Prostate gland (tissue), 2 donors: ENCODE measurements around the gene AMPH. TPM values are rescaled to one million over a fixed set of nuclear protein-coding genes. Genes with fewer than 3 reads are reported as not detected.

Experiments used
- DNase-seq: peaks from one replicate; pipeline ENCODE4 v3.0.0-alpha.2; 2019; ENCODE audit warnings: low spot score
- H3K27ac ChIP-seq, 2 donors: fragments of 200-600 bp; sonication (generic); 2 replicates each; pipeline ENCODE4 v1.5.1; 2017 to 2019
- H3K27me3 ChIP-seq: fragments of 200-600 bp; sonication (generic); replicated peaks from 2 replicates; pipeline ENCODE4 v1.5.1; 2019; ENCODE audit not compliant: insufficient read depth
- H3K36me3 ChIP-seq, 2 donors: fragments of 200-600 bp; sonication (generic); 1 replicate in 1 of 2; 2 replicates in 1 of 2; pipeline versions ENCODE4 v1.5.1 to v1.8.1; 2017 to 2019
- H3K4me1 ChIP-seq: fragments of 200-600 bp; sonication (generic); replicated peaks from 2 replicates; pipeline ENCODE4 v1.5.1; 2019
- H3K4me3 ChIP-seq, 2 donors: fragments of 200-600 bp; sonication (generic); 2 replicates each; pipeline ENCODE4 v1.5.1; 2017 to 2019
- H3K9me3 ChIP-seq: fragments of 200-600 bp; sonication (generic); 2 replicates; pipeline ENCODE4 v1.5.1; 2017
- CTCF ChIP-seq, 4 experiments: fragments of 200-600 bp in 2 of 4; fragments of 450-650 bp in 2 of 4; sonication (generic) in 2 of 4; IDR thresholded peaks; 1 replicate in 3 of 4; 2 replicates in 1 of 4; pipeline ENCODE4 v1.5.1; 2016 to 2019; ENCODE audit warnings: antibody characterized with exemption in 4 of 4, mild to moderate bottlenecking in 2 of 4, moderate library complexity in 2 of 4
- POLR2A ChIP-seq: fragments of 450-650 bp; IDR thresholded peaks from one replicate; pipeline ENCODE4 v1.6.1; 2016; ENCODE audit warnings: antibody characterized with exemption, mild to moderate bottlenecking
- POLR2AphosphoS5 ChIP-seq: sonication (generic); formaldehyde crosslinking; IDR thresholded peaks from one replicate; pipeline ENCODE4 v1.6.1; 2017; ENCODE audit warnings: antibody characterized with exemption
- WGBS: methylation state at CpG from one replicate; pipeline ENCODE4 v1.1.5; 2018; 5-methylcytosine and 5-hydroxymethylcytosine counted together
- intact Hi-C: fragments of 100-400 bp; cut with DNase I; formaldehyde crosslinking; loops from one replicate; pipeline ENCODE4 v1.14.2; 2022
- total RNA-seq, 2 donors: library from RNA; depleted of rRNA; stranded (reverse); fragments of >200 nt; gene quantifications; one replicate each; pipeline ENCODE4 v1.1.0, GENCODE V29; 2016

AMPH gene
- total RNA-seq, 2 donors from 2014 or later, result 5.9 TPM; not detected in 1

GRCh38 chr7:38427279-38427955 lies 203.8 kb downstream of the AMPH start:
- no peak for TF ChIP-seq POLR2AphosphoS5
- no peak for TF ChIP-seq CTCF (IDR thresholded peaks at IDR 0.05)
- no peak for TF ChIP-seq POLR2A
- intact Hi-C loops, result no loop called here
- no peaks in the 10 kb centered on the region for H3K36me3 ChIP-seq
- H3K27ac ChIP-seq, result no peak overlapping the region
- no peaks in the 10 kb centered on the region for H3K27me3 ChIP-seq
- H3K4me1 ChIP-seq, result no peaks in the 10 kb centered on the region
- no peak for DNase-seq
- H3K9me3 ChIP-seq, result no peaks in the 10 kb centered on the region
- H3K4me3 ChIP-seq, result no peak overlapping the region
- 55% methylated on average over 4 of the region's 4 CpGs for WGBS

GRCh38 chr7:38425509-38425908 lies 205.7 kb downstream of the AMPH start:
- intact Hi-C loops, result no loop called here
- no peaks in the 10 kb centered on the region for H3K9me3 ChIP-seq
- no peak for DNase-seq
- no peaks in the 10 kb centered on the region for H3K27me3 ChIP-seq
- H3K27ac ChIP-seq, result no peak overlapping the region
- TF ChIP-seq POLR2A (no peak), CTCF (IDR thresholded peaks at IDR 0.05) (no peak), POLR2AphosphoS5 (no peak)
- no peak overlapping the region for H3K4me3 ChIP-seq
- no peaks in the 10 kb centered on the region for H3K36me3 ChIP-seq
- H3K4me1 ChIP-seq, result no peaks in the 10 kb centered on the region
- 82% methylated on average over 2 of the region's 2 CpGs for WGBS

DNA sequence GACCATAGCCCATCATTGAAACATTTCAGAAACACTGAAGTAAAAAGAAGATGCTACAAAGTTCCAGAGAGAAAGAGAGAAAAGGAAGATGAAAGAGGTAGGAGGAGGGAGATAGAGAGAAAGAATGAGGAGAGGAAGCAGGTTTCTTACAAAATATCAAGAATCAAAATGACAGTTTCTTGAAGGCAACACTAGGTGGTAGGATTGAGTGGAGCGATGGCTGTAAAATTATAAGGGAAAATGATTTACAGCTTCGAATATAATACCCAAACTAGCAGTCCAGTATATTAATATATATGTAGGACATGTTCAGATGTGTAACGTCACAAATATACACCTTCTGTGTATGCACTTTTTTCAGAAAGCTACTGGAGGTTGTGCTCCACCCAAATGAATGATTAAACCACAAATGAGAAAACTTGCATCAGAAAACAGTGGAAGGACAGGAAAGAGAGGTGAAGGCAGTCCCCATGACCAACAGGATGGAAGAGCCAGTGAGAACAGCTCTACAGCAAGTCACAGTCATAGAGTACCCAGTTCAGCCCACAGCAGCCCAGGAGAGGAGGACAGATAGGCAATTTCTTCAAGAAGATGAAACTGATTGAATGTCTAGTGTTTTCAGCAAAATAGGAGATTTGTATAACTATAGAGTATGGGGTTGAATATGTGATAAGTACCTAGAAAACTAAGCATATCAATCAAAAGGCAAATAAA lies 206.3 kb downstream of the AMPH start:
- Histone ChIP-seq H3K9me3 (no peaks in the 10 kb centered on the region), H3K27ac (no peak overlapping the region), H3K27me3 (no peaks in the 10 kb centered on the region), H3K4me3 (no peak overlapping the region), H3K4me1 (no peaks in the 10 kb centered on the region), H3K36me3 (no peaks in the 10 kb centered on the region)
- TF ChIP-seq POLR2AphosphoS5 (no peak), CTCF (IDR thresholded peaks at IDR 0.05) (no peak), POLR2A (no peak)
- WGBS, result 78% methylated on average over 3 of the region's 3 CpGs
- DNase-seq, result no peak
- intact Hi-C loops, result no loop called here

- Histone ChIP-seq H3K36me3 (no peaks in the 10 kb centered on the region), H3K9me3 (no peaks in the 10 kb centered on the region), H3K27me3 (no peaks in the 10 kb centered on the region), H3K4me1 (no peaks in the 10 kb centered on the region), H3K4me3 (no peak overlapping the region), H3K27ac (no peak overlapping the region)
- 58% methylated on average over 3 of the region's 3 CpGs for WGBS
- TF ChIP-seq CTCF (IDR thresholded peaks at IDR 0.05), result no peak
- no peak for TF ChIP-seq POLR2A
- no peak for TF ChIP-seq POLR2AphosphoS5
- intact Hi-C loops, result no loop called here
- no peak for DNase-seq
Measured at GRCh38 chr7:38413784-38414183, 217.4 kb downstream of the AMPH start.

- no peaks in the 10 kb centered on the region for H3K36me3 ChIP-seq
- H3K9me3 ChIP-seq, result no peaks in the 10 kb centered on the region
- TF ChIP-seq POLR2A, result no peak
- TF ChIP-seq POLR2AphosphoS5, result no peak
- TF ChIP-seq CTCF (IDR thresholded peaks at IDR 0.05), result no peak
- H3K27me3 ChIP-seq, result no peaks in the 10 kb centered on the region
- H3K4me1 ChIP-seq, result no peaks in the 10 kb centered on the region
- no peak for DNase-seq
- H3K27ac ChIP-seq, result no peak overlapping the region
- no peak overlapping the region for H3K4me3 ChIP-seq
- intact Hi-C loops, result no loop called here
- WGBS, result 90% methylated on average over 1 of the region's 1 CpG
Measured at GRCh38 chr7:38411404-38411803, 219.8 kb downstream of the AMPH start.
